WI38 (cell line): ENCODE data around the gene ATP6AP2.

Experiments used
- H3K4me3 ChIP-seq: 2 replicates; pipeline ENCODE4 v1.5.1; 2011; ENCODE audit warnings: low read depth, mild to moderate bottlenecking, control low read depth, low read length
- CTCF ChIP-seq: IDR thresholded peaks from 2 replicates; pipeline ENCODE4 v1.5.1; 2012; ENCODE audit warnings: low read depth, mild to moderate bottlenecking, control low read depth, low read length

Gene ATP6AP2

GRCh38 chrX:40623665-40624064 lies 42.9 kb downstream of the ATP6AP2 start:
- H3K4me3 ChIP-seq: no peak overlapping the region
- TF ChIP-seq CTCF: no peak

GRCh38 chrX:40625294-40625693 lies 44.5 kb downstream of the ATP6AP2 start:
- no peak for TF ChIP-seq CTCF
- H3K4me3 ChIP-seq: no peak overlapping the region

GRCh38 chrX:40628506-40628905 lies 47.7 kb downstream of the ATP6AP2 start:
- H3K4me3 ChIP-seq: no peak overlapping the region
- no peak for TF ChIP-seq CTCF

GRCh38 chrX:40632199-40632598 lies 51.4 kb downstream of the ATP6AP2 start:
- TF ChIP-seq CTCF: no peak
- H3K4me3 ChIP-seq: no peak overlapping the region

- no peak for TF ChIP-seq CTCF
These were observed 56.9 kb downstream of the ATP6AP2 start for GRCh38 chrX:40637687-40638086.

GRCh38 chrX:40644176-40644575 lies 63.4 kb downstream of the ATP6AP2 start:
- TF ChIP-seq CTCF: no peak
- H3K4me3 ChIP-seq: peak overlapping the region; percentile 56; the same call in 1 of the 2 replicates

More at GRCh38 chrX:40637687-40638086, 56.9 kb downstream of the ATP6AP2 start:
- H3K4me3 ChIP-seq: no peak overlapping the region

GRCh38 chrX:40644821-40645358 lies 64.1 kb downstream of the ATP6AP2 start:
- peak overlapping the region; percentile 56 for H3K4me3 ChIP-seq
- TF ChIP-seq CTCF: no peak
